ENCODE measurements around the gene NFIL3.

DNA sequence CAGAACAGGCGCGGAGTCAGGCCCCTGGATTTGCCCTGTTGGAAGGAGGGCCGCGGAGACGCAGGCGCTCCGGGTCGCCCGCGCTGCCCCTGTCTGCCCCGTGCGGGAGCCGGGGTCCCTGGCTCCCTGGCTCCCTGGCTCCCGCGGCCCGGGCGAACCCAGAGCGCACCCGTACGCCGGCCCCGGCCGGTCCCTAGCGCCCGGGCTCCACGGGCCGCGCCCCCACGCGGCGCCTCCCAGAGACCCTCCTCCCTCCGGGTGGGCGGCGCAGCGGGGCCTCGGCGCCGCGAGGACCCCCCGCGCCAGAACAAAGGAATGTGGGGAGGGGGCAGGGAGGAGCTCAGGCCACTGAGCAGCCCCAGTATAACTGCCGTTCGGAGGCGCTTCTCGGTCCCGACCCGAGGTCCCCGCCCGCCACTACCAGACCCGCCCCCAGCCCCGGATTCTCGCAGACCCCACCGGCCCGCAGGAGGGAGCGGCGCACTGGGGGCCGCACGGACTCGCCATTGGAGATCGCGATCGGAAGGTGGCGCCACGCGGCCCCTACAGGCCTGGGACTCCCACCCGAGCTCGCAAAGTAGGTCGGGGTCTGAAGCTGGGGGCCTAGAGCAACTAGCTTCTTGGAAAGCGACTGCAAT, 2.4 kb downstream of the NFIL3 start:
- TF ChIP-seq, protein P1, sequence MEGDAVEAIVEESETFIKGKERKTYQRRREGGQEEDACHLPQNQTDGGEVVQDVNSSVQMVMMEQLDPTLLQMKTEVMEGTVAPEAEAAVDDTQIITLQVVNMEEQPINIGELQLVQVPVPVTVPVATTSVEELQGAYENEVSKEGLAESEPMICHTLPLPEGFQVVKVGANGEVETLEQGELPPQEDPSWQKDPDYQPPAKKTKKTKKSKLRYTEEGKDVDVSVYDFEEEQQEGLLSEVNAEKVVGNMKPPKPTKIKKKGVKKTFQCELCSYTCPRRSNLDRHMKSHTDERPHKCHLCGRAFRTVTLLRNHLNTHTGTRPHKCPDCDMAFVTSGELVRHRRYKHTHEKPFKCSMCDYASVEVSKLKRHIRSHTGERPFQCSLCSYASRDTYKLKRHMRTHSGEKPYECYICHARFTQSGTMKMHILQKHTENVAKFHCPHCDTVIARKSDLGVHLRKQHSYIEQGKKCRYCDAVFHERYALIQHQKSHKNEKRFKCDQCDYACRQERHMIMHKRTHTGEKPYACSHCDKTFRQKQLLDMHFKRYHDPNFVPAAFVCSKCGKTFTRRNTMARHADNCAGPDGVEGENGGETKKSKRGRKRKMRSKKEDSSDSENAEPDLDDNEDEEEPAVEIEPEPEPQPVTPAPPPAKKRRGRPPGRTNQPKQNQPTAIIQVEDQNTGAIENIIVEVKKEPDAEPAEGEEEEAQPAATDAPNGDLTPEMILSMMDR (IDR thresholded peaks at IDR 0.05; ENCODE audit: insufficient read depth, low read length, poor library complexity, severe bottlenecking), result no peak
- no peak for TF ChIP-seq EZH2phosphoT487 (conservative IDR thresholded peaks at IDR 0.05; ENCODE audit: low read length)
